HEK293T (cell line): Measurements from ENCODE around the gene ANTXR1.

Experiments used
- ELF4 ChIP-seq: fragments of 450-650 bp; IDR thresholded peaks from 2 replicates; pipeline ENCODE4 v1.6.1; 2017; ENCODE audit warnings: antibody characterized with exemption
- FOXA1 ChIP-seq: fragments of 450-650 bp; IDR thresholded peaks from 2 replicates; pipeline ENCODE4 v1.6.1; 2016; ENCODE audit warnings: mild to moderate bottlenecking
- FOXK2 ChIP-seq: fragments of 450-650 bp; IDR thresholded peaks from 2 replicates; pipeline ENCODE4 v1.6.1; 2016; ENCODE audit warnings: mild to moderate bottlenecking
- FOXM1 ChIP-seq: fragments of 450-650 bp; IDR thresholded peaks from 2 replicates; pipeline ENCODE4 v1.6.1; 2017; ENCODE audit warnings: mild to moderate bottlenecking, borderline replicate concordance
- HDGF ChIP-seq: fragments of 450-650 bp; IDR thresholded peaks from 2 replicates; pipeline ENCODE4 v1.6.1; 2017; ENCODE audit warnings: antibody characterized with exemption, borderline replicate concordance
- NFRKB ChIP-seq: fragments of 450-650 bp; IDR thresholded peaks from 2 replicates; pipeline ENCODE4 v1.6.1; 2016; ENCODE audit warnings: mild to moderate bottlenecking, moderate library complexity
- ZNF384 ChIP-seq: fragments of 450-650 bp; IDR thresholded peaks from 2 replicates; pipeline ENCODE4 v1.6.1; 2016

GRCh38 chr2:69104261-69104660 lies 91.3 kb downstream of the ANTXR1 start:
- TF ChIP-seq NFRKB (no peak), FOXA1 (no peak), FOXM1 (no peak), FOXK2 (no peak), ELF4 (no peak), ZNF384 (no peak), HDGF (no peak)
